Activated CD4-positive, alpha-beta T cell treated with anti-CD3 and anti-CD28 coated beads, Interleukin-2, amount 50 U/mL, for 48 hours (primary cell): ENCODE data around the gene ANO2.

Experiments used
- DNase-seq, 2 experiments: peaks; one replicate each; pipeline ENCODE4 v3.0.0-alpha.2; 2020

Gene ANO2

DNA sequence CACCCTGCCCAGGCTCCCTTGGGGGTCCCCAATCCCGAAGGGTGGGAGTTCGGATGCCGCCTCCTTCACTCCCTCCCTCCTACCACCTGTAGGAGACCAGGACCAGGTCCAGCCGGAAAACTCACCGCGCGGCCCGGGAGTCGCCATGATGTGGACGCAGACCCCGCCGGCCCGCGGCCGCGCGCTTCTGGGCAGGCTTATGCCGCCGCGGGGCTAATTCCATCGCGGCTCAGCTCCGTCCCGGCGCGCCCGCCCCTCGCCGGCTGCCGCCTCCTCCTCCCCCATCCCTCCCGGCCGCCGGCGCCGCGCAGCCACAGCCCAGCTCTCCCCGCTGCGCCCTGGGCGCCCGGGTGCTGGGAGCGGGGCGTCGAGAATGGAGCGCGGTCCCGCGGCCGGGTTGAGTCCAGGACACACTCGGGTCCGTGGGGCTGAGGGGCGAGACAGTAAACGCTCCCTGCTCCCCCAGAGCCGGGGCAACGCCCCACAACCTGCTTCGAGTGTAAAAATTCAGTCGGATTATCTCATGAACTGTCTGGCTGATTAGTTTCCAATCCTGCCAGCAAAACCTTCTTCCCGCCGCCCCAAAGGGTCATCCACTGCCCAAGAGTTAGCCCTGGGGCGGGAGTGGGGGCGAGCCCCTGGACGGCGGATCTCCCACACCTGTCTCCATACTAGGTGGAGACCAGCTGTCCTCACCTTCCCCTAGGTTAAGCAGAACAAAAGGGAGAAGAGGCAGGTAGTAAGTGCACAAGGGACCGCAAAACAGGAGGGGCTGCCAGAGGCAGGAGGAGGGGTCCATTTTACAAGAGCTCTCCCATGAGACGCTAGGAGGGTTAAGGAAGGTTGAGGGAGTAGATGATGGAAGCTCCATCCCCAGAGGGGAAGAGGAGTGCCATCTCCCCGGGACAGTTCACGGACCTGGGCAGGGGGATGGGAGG is at the start of gene ANO2:
ANO2 (minus strand) TSS at position 189 of the 938 bp plus-strand sequence; CDS start at position 147, 42 bp downstream.
- no peak for DNase-seq

DNA sequence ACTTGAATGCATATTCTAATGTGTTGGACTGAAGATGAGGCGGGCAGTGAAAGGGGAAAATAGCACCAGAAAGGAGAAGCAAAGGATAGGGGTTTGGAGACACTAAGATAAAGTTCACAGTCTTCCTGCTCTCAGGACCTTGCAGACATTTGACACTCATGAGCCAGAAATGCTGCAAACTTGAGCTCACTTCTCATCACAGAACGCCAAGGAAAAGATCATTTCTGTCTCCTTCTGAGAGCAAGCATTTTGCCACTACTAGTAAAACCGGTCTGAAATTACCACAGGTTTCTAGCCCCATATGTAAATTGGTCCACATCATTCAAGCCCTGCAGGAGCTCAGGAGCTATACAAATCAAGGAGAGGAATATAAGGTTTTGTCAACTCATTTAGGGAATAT is 44.6 kb upstream of the ANO2 start:
- DNase-seq = no peak

DNA sequence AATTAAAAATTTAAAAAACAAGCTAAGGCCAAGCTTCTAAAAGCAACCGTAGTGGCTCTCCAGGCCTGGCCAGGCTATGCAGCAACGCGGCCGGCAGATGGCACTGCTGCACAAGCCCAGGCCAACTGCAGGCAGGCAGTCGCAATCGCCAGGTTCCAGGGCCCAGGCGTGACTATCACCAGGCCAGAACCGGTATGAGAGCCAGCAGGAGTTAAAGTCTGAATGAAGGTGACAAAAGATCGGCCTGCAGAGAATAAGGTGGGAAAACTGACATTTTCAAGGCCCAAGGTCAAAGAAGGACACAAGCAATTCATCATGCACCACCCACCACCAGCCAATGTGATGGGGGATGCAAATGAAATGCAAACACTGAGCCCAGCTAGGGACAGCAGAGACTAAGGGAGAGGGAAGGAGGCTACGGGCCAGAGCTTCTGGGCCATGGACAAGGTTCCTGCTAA is 43.6 kb upstream of the ANO2 start:
- DNase-seq = peak; percentile 76 to 78

DNA sequence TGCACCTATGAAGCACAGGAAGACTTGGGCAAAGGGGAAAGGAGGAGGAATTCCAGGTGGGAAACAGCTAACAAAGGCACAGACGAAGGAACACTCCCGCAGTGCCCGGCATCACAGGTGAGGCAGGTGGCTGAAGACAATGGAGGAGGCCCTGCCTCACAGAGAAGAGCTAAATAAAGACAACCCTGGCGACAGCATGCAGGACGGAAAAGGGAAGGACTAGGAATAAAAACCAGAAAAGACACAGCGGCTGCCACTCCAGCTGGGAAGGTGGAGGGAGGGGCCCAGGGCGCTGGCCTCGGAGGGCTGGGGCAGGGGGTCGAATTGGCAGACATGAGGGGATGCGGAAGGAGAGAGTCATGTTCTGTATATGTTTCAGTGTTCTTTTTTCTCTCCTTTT is 43.0 kb upstream of the ANO2 start:
- DNase-seq = no peak

DNA sequence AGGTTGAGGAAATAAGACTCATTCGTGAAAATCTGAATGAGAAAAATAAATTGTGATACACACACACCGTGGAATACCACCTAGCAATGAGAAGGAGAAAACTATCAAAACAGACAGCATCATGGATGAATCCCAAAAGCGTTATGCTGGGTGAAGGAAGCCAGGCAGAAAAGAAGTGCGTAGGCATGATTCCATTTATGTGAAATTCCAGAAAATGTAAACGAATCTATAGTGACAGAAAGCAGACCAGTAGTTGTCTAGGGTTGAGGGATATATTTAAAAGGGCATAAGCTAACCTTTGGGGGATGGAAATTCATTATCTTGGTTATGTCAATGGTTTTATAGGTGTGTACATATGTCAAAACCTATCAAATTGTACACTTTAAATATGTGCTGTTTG is 42.5 kb upstream of the ANO2 start:
- DNase-seq = no peak

DNA sequence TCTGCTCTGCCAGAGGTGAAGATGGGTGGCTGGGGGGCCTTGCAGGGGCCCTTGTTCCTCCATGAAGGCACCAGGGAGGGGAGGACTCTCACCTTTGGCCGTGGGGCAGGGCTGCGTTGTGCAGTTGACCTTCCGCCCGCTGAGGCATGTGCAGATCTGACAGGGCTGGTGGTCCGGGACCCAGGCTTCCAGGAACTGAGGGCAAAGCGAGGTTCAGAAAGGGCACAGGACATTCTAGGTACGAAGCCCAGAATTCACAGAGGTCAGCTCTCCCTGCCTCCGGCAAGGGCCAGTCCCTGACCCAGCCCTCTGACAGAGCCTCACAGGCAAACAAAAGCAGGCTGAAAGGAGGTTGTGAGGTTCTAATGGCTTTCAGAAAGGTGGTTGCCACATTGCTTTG is 40.4 kb upstream of the ANO2 start:
- no peak for DNase-seq

DNA sequence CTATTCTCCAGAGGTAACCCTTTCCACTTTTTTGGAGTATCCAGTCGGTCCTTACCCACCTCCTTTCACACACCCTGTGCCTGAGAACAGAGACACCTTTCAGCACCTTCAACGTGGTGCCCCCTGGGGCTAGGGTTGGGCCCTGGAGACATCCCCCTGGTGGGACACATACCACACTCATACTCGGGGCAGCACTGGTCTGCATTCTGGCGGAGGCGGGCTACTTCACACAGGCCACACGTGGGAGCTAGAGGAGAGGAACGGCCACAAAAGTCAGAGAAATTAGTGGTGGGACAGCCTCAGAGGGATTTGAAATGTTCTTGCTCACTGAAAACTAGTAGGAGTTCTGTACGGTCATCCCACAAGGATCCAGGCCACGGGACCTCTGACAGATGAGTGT is 39.8 kb upstream of the ANO2 start:
- DNase-seq = no peak

DNA sequence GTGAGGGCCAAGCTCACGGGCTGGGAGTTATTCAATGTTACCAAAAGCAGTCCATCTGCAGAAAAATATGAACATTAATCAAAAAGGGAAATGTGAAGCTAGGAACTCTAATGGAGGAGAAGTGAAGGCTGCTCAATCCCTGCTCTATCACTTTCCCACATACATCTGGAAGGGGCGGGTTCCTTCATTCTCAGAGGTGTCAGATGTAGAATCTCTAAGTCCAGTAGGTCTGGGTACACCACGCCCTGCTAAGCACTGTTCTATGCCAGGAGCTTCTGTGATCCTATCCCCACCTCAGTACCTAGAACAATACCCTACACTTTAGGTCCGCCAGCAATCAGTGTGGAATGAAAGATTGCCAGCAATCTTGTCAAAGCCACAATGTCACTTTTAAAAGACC is 37.0 kb upstream of the ANO2 start:
- no peak for DNase-seq

DNA sequence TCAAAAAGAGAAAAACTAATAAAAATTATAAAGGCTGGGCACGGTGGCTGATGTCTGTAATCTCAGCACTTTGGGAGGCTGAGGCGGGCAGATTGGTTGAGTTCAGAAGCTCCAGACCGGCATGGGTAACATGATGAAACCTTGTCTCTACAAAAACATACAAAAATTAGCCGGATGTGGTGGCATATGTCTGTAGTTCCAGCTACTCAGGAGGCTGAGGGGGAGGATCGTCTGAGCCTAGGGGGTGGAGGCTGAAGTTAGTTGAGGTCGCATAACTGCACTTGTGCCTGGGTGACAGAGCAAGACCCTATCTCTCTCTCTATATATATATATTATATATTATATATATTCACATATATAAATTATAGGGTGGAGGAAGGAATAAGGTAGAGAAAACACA is 32.5 kb upstream of the ANO2 start:
- no peak for DNase-seq

DNA sequence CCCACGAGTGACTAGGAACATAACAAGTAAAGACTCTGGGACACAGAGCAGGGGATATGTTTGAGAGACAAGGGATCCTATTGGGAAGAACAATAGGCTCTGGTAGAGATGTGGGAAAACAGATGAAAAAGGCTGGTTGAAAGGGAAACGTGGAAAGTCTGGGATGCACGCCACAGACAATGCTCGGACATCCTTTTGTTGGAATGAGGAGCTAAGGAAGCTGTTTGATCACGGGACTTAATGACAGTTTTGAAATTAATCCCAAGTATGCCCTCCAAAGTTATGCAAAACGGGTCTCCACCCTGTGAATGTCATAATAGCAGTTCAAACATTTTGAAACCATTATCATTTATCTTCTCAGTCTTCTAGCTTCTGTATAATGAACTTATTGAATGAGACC is 31.7 kb upstream of the ANO2 start:
- DNase-seq = no peak

DNA sequence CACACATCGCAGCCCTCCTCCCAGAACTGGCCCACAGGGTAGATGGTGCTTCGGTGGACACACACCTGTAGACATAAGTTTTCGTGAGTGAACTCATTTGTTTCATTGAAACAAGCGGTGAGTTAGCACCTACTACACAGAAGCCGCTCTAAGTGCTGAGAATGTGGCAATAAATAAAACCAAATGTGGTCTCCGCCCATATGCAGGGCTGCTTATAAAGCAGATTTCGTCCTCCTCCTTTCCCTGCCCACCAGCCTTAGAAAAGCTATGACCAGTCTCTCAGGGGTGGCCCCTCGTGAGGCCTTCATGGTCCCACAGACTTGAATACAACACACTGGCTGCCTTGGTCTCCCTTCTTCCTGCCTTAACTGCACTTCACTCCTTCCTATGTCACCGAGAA is 31.1 kb upstream of the ANO2 start:
- DNase-seq = no peak

DNA sequence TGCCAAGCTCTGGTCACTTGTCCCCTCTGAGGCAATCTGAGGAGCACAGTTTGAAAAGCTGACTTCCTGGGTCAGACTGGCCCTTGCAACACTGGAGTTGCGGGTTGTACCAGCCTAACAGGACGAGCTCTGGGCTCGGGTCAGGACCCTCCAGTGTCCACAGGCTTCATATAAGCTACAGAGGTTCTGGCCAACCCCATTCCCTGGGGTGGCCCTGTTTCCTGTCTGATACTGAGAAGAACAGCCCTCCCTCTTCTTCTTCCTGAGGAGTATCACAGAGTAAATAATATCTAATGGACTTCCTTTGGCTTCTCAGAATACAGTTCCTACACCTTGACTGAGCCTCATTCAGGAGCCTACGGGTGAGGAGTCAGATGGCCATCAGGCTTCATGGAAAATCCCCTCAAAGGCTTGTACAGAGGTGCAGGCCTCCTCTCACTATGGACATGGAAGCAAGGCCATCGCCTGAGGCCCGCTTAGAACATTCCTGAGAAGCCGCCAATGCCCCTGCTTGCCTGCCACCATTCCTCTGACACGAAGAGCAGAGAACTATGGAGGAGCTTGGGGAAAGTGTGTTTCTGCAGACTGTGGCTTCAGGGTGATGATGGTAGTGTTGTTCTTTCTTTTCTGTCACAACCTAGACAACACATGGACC is 28.5 kb upstream of the ANO2 start:
- no peak for DNase-seq

DNA sequence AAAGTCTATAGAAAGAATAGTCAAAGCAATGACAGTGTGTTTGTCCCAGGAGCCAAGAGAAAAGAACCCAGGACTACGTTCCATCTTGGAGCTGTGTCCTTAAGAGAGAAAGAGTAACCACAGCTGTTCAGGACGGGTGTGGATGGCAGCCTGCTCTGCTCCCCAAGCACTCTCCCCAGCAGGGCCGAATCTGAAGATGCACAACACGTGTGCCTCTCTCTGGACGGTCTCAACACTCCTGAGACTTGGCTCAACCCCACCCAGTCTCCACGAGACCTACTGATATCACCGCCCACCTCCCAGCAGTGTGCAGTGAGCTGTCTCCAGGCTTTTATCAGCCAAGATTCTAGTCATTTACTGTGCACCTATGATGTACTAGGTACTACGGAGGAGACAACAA is 27.3 kb upstream of the ANO2 start:
- no peak for DNase-seq

DNA sequence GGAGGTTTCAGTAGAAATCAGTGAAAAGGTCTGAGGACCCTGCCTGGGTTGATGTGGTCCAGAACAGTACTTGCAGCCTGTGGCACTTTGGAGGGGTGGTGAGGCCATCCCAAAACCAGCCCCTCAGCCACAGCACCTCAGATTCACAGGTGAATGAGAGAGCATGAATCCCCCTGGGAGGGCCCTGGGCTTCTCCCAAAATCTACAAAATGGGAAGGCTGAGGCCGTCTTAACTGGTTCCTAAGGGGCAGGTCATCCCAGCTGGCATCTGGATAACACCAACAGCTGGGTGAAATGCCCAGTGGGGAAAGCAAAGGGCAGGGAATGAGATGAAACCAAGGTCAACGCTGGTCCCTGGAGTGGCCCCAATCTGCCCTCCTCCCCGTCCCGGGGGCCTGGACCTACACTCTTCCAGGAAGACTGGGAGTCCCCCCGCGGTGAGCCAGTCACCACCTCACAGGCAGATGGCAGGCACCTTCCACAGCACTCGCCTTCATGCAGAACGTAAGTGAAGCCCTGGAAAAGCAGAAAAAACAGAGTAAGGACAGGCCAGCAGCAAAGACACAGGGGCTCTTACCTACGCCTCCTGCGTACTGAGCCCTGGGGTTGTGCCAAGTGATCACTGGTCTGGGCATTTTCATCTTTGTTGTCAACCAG is 26.3 kb upstream of the ANO2 start:
- DNase-seq = no peak

DNA sequence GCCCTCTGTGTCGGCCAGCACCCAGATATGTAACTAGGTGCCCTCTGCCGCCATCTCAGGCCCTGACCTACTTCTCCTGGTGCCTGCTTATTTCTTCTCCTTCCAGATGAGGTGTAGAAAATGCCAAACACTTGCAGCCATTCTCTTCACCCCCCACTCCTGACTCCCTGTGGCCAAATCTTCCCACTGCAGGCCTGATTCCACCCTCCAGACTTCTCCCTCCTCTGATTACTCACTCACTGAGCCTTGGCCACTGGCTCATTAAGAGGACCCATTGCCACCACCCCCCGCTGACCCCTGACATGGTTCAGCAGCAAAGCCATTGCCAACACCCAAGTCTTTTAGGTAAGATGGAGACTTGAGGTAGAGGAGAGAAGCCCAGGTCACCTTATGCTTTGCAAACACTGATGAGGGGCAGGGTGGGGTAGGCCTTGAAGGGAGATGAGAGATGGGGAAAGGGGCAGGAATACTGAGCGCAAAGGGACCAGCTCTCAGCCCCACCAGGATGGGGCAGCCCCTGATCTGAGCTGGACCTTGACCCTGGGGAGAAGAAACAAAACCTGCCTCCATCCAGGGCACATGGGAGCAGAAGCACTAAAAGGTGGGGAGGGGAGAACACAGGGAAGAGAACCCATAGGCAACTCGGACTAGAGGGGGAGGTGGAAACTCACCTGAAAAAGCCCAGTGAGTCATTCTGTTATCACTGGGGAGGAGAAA is 25.1 kb upstream of the ANO2 start:
- DNase-seq = no peak

DNA sequence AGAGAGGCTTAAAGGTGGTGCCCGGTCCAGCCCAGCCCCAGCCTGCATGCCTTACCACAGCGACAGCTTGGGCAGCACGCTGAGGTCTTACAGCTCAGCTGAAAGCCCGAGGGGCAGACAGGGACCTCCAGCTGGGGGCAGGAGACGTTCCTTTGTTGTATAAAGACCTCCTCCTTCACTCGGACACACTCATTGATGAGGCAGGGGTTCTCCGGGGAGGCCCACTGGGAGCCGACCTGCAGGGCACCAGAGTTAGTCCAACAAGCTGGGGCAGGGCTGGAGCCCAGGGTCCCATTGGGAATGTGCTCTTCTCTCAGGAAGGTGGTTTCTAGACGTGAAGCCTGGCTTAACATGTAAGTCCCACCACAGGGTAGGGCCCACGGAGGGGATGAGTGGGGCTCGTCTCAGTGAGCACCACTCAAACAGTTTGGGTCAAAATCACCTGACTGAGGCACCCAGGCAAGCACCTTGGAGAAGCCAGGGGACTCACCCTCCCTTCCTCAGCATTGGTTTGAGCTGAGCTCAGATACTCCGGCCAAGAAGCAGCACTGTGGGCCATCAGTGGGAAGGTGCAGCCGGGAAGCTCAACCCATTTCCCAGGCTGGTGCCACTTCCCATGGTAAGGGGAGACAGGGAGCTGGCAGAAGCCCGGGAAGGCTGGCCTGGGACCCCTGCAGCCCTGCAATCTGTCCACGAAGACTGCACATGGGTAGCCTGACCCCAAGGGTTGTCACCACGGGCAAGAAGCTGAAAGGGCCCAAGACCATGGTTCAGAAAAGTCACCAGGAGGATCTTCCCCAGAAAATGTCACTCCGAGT is 24.3 kb upstream of the ANO2 start:
- no peak for DNase-seq

DNA sequence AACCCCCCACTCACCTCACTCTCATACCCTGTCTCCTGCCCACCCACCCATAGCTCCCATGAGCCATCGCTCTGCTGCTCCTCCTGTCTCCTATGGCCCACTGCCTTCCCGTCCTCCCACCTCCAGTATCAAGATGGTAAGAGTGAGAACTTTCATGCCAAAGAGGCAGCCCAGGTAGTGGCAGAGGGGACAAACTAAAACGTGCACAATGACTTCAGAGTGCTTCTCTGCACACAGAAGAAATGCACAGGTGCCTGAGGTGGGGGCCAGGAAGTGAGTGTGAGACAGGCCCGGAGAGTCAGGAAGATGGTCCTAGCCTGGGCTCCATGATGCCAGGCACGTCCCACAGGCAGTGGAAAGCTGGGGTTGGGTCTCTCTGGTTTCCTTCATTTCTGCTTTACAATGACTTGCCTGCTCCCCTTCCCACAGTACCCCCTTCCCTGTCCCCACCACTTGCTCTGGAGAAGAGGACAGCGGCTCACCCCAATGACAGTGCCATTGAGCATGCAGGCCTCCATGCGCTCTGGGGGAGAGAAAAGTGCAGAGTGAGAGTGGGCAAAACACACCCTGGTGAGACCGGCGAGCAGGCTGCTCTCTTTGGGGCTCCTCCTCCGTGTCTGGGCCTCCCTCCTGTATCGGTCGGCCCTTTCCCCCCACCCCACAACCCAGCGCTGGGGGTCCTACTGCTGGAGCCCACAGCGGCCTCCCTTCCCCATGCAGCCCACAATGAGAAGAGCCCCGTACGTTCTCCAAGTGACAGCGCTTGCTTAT is 22.8 kb upstream of the ANO2 start:
- no peak for DNase-seq

DNA sequence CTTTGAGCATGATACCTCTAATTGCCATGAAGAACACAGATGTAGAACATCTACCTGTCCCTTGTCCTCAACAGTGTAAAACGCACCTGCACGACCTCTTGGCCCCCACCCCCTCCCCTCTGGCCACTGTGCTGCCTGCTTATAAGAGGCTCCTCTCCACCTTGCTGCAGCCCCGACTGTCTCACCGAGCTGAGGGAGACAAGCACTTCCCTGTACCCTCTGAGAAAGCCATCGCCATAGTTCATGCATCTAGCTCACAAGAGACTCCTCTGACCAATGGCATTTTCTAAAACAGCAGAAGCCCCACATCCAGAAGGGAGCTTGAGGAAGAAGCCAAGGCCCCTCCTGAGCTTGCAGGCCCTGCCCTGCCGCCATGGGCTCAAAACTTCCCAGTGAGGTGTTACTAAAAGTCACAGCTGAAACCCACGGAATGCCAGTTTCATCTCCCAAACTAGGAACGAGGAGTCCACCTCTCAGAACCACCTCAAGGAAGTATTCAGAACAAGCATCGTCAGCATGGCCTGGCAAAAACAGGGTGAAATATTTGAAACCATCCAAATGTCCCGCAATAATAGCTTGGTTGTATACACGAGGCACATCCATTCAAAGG is 21.5 kb upstream of the ANO2 start:
- no peak for DNase-seq

DNA sequence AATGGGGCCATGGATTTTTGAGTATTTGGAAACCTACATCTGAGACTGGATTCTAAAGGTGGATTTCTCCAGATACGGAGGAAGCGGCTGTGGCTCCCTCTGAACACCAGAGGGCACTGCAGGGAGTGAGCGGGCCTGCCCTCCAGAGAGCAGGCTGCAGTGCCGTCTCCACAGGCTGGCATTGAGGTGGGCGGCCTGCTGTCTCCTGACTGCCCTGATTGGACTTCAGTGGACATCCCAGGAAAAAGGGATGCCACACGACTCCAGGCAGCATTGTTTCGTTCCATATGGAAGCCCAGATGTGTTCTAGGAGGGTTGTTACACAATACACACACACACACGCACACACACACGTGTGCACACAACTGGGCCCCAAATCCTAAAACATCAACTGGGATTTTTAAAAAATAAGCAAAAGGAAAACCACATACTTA is 20.9 kb upstream of the ANO2 start:
- DNase-seq = peak; percentile 51 to 56
